Measurements from ENCODE around the gene LCLAT1. TPM values are rescaled to one million over a fixed set of nuclear protein-coding genes. Genes with fewer than 3 reads are reported as not detected.

LCLAT1 gene
- total RNA-seq, 2 donors from 2014 or later = 30.2 to 34.2 TPM

DNA sequence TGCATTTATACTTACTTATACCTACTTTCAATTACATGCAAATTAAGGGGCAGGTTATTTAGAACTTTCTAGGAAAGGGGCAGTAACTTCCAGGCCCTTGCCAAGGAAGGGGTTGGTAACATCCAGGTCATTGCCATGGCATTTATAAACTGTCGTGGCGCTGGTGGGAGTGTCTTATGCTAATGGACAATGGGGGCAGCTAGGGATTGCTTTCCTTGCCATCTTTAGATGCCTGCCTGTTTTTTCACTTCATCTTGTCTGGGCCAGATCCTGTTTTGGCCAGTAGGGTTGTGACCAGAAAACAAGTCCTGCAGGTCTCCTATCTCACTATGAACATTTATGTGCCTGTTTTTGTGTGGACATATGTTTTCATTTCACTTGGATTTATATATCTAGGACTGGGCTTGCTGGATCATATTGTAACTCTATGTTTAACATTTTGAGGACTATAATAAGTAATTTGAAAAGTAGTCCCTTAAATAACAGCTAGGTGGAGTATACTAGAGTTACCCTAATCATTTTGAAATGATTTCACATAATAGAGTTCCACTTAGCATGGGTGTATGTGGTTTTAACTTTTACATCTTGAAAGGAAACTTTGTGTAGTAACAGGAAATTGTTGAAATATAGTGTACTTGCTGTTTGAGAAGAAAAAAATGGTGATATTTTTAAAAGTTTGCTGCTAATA lies 56.1 kb downstream of the LCLAT1 start:
- peaks cover 45% of the 10 kb centered on the region for H3K9me3 ChIP-seq (ENCODE audit: control insufficient read depth, low read length)
- Mint-ChIP-seq H3K27ac (no peak overlapping the region), H3K4me1 (peaks cover 8% of the 10 kb centered on the region), H3K36me3 (ENCODE audit: low read depth) (peaks cover 25% of the 10 kb centered on the region), H3K9me3 (peaks cover 42% of the 10 kb centered on the region), H3K27me3 (ENCODE audit: insufficient read depth) (peaks cover 25% of the 10 kb centered on the region), H3K4me3 (no peak overlapping the region)
- no peak overlapping the region for H3K9ac ChIP-seq (ENCODE audit: extremely low read depth, low read length, poor library complexity, severe bottlenecking)
- H3K4me3 ChIP-seq (ENCODE audit: low read length) = no peak overlapping the region
- peaks cover 11% of the 10 kb centered on the region for H3K27me3 ChIP-seq (ENCODE audit: control insufficient read depth, insufficient read depth, low read length, poor library complexity, severe bottlenecking)
- no peak overlapping the region for H3K27ac ChIP-seq (ENCODE audit: low read depth, low read length)
- peaks cover 5% of the 10 kb centered on the region for H3K36me3 ChIP-seq (ENCODE audit: control insufficient read depth, insufficient read depth, low read length)
- H3K4me1 ChIP-seq (ENCODE audit: control insufficient read depth, insufficient read depth, low read length) = peaks cover 10% of the 10 kb centered on the region
- no peak for DNase-seq
- WGBS, 2 experiments (ENCODE audit: insufficient coverage in 1 of 2, insufficient read length in 1 of 2) = 90 to 91% methylated on average over 2 of the region's 2 CpGs
- TF ChIP-seq, protein P1, sequence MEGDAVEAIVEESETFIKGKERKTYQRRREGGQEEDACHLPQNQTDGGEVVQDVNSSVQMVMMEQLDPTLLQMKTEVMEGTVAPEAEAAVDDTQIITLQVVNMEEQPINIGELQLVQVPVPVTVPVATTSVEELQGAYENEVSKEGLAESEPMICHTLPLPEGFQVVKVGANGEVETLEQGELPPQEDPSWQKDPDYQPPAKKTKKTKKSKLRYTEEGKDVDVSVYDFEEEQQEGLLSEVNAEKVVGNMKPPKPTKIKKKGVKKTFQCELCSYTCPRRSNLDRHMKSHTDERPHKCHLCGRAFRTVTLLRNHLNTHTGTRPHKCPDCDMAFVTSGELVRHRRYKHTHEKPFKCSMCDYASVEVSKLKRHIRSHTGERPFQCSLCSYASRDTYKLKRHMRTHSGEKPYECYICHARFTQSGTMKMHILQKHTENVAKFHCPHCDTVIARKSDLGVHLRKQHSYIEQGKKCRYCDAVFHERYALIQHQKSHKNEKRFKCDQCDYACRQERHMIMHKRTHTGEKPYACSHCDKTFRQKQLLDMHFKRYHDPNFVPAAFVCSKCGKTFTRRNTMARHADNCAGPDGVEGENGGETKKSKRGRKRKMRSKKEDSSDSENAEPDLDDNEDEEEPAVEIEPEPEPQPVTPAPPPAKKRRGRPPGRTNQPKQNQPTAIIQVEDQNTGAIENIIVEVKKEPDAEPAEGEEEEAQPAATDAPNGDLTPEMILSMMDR (conservative IDR thresholded peaks at IDR 0.05) = peak; percentile 71

- H3K36me3 ChIP-seq (ENCODE audit: control insufficient read depth, insufficient read depth, low read length) = peaks cover 5% of the 10 kb centered on the region
- TF ChIP-seq, protein P1 (conservative IDR thresholded peaks at IDR 0.05) = no peak
- DNase-seq = no peak
- no peak overlapping the region for H3K9ac ChIP-seq (ENCODE audit: extremely low read depth, low read length, poor library complexity, severe bottlenecking)
- H3K27me3 Mint-ChIP-seq (ENCODE audit: insufficient read depth) = peaks cover 29% of the 10 kb centered on the region
- 92 to 95% methylated on average over 1 to 3 of the region's 3 CpGs for WGBS, 2 experiments (ENCODE audit: insufficient coverage in 1 of 2, insufficient read length in 1 of 2)
- peaks cover 45% of the 10 kb centered on the region for H3K9me3 ChIP-seq (ENCODE audit: control insufficient read depth, low read length)
- peaks cover 8% of the 10 kb centered on the region for H3K4me1 Mint-ChIP-seq
- no peak overlapping the region for H3K4me3 ChIP-seq (ENCODE audit: low read length)
- peaks cover 11% of the 10 kb centered on the region for H3K27me3 ChIP-seq (ENCODE audit: control insufficient read depth, insufficient read depth, low read length, poor library complexity, severe bottlenecking)
- no peak overlapping the region for H3K4me3 Mint-ChIP-seq
- peaks cover 10% of the 10 kb centered on the region for H3K4me1 ChIP-seq (ENCODE audit: control insufficient read depth, insufficient read depth, low read length)
- H3K27ac ChIP-seq (ENCODE audit: low read depth, low read length) = no peak overlapping the region
- peaks cover 42% of the 10 kb centered on the region for H3K9me3 Mint-ChIP-seq
- H3K27ac Mint-ChIP-seq = no peak overlapping the region
- peaks cover 24% of the 10 kb centered on the region for H3K36me3 Mint-ChIP-seq (ENCODE audit: low read depth)
Measured at GRCh38 chr2:30503695-30504052, 56.6 kb downstream of the LCLAT1 start.

DNA sequence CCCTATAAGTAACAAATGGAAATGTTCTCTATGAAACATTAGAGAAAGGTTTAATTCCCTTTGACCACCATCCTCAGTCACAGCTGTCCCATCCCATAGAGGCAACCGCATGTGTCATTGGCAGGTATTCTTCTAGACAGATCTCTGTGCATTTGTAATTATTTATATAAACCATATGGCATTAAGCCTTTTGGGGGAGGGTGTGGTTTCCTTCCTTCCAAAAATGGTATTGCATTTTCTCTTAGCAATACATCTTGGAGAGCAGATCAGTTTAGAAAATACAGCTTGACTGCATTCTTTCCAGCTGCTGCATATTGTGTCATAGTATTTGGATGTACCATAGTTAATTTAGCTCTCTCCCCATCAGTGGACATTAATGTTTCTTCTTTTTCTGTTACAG lies 57.7 kb downstream of the LCLAT1 start:
- Histone ChIP-seq H3K4me1 (ENCODE audit: control insufficient read depth, insufficient read depth, low read length) (peaks cover 10% of the 10 kb centered on the region), H3K9ac (ENCODE audit: extremely low read depth, low read length, poor library complexity, severe bottlenecking) (no peak overlapping the region), H3K36me3 (ENCODE audit: control insufficient read depth, insufficient read depth, low read length) (peaks cover 5% of the 10 kb centered on the region), H3K9me3 (ENCODE audit: control insufficient read depth, low read length) (peaks cover 34% of the 10 kb centered on the region), H3K27me3 (ENCODE audit: control insufficient read depth, insufficient read depth, low read length, poor library complexity, severe bottlenecking) (peaks cover 14% of the 10 kb centered on the region), H3K4me3 (ENCODE audit: low read length) (no peak overlapping the region), H3K27ac (ENCODE audit: low read depth, low read length) (no peak overlapping the region)
- H3K9me3 Mint-ChIP-seq = peaks cover 35% of the 10 kb centered on the region
- peaks cover 35% of the 10 kb centered on the region for H3K27me3 Mint-ChIP-seq (ENCODE audit: insufficient read depth)
- H3K36me3 Mint-ChIP-seq (ENCODE audit: low read depth) = peaks cover 17% of the 10 kb centered on the region
- TF ChIP-seq, protein P1 (conservative IDR thresholded peaks at IDR 0.05) = no peak
- H3K4me3 Mint-ChIP-seq = no peak overlapping the region
- H3K4me1 Mint-ChIP-seq = peaks cover 8% of the 10 kb centered on the region
- DNase-seq = no peak
- H3K27ac Mint-ChIP-seq = no peak overlapping the region
- no CpG with 5 or more reads among the region's 1 CpG for WGBS, 2 experiments (ENCODE audit: insufficient coverage in 1 of 2, insufficient read length in 1 of 2)

Measured in endodermal cell (in vitro differentiated cells).